Cortex of kidney (tissue), 1 donor: Measurements from ENCODE around the gene PANK3.
"Not testable (repeated sequence)": the region's sequence is repeated elsewhere in the genome, so short reads cannot be mapped to it uniquely, and the experiment has no call there.

ENCODE experiments used
- DNase-seq: peaks from one replicate; lab custom pipeline; 2025; lab: John Stamatoyannopoulos, UW

Gene PANK3

DNA sequence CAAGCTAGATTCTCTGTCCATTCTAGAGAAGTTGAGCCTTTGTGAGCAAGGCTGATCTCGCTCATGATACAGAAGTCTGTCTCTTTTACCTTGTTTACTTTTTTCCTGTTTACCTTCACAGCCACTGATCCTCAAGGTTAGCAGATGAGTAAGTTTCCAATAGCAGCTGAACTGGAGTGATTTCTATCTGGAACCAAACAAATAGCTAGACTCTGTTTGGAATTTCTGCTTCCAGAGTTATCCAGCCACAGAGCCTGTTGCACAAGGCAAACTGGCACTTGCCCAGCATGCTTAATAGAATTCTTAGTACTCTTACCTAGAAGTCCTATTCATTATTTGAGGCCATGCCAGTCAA is 12.8 kb upstream of the PANK3 start:
- no peak for DNase-seq

DNA sequence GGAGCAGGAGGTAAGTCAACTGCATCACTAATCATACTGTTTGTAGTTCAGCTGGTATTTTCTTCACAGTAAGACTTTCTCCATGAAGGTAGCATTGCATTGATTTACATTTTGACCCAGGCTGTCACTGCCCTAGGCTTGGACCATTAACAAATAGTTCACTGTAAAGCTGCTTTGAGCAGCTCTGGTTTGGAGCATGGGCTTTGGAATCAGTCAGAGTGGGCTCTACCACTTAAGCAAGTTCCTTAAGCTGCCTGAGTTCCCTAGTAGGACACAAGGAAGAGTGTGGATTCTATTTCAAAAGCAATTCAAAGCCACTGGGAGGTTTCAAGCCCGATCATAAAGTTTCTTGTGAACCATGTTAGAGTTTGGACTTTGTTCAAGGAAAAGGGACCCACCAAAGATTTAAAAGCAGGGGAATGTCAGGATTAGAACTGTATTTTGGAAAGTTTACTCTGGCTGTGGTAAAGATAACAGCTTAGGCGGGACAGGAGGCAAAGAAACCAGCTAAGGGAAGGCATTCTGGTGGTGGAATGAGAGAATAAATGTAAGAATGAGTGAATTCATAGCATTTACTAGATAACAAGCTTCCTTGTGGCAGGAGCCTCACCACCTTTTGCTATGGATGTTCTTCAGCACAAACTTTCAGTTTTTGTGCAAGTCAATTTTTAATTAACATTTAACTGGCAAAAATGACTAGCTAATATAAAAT is 12.3 kb upstream of the PANK3 start:
- no peak for DNase-seq

DNA sequence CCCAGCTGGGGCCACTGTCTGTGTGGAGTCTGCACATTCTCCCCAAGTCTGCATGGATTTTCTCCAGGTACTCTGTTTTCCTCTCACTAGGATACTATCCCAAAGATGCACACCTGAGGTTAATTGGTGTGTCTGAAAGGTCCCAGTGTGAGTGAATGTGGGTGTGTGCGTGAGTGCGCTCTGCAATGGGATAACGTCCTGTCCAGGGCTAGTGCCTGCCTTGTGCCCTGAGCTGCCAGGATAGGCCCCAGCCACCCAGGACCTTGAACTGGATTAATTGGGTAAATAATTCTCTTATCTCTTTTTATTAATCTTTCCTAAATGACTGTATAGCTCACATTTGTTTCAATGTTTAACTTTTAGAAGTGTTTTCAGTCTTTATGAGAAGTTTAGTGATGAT is 11.5 kb upstream of the PANK3 start:
- DNase-seq, result no peak

DNA sequence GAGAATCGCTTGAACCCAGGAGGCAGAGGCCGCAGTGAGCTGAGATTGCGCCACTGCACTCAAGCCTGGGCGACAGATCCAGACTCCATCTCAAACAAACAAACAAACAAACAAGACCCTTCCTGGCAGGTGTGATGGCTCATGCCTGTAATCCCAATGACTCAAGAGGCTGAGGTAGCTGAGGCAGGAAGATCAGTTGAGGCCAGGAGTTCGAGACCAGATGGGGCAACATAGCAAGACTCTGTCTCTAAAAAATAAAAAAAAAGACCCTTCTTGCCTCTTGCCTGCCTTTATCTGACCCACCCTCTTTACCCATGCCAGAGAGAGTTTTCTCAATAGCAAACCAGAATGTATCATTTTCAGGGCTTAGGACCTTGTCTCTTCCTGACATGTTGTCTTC is 8.8 kb upstream of the PANK3 start:
- no peak for DNase-seq

DNA sequence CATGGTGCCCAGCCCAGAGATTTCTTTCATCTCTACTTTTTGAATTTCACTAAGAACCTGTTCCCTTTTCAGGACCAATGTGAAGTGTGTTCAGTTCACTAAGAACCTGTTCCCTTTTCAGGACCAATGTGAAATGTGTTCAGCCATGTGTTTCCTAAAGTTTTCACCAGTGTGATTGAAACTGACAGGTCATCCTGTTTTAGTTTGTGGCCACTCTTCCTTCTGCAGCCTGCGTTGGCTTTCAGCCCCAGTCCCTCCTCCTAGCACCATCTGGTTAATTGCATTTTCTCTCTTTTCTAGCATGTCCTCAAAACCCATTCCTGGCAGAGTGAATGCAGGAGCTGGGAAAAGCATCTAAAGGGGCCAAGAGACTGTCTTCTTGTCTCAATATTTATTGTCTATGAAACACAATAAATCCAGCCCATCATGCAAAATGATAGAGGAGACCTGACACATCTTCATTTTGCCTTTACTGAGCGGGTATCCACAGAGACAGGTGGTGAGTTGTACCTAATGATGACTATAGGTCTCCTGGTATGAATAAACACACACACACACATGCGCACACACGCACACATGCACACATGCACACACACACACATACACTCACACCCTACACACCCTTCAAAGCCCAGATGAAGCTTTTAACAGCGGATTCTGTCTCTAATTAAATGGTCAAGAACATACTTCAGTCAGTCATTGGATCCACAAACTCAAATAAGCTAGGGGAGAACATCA is 6.1 kb upstream of the PANK3 start:
- no peak for DNase-seq

DNA sequence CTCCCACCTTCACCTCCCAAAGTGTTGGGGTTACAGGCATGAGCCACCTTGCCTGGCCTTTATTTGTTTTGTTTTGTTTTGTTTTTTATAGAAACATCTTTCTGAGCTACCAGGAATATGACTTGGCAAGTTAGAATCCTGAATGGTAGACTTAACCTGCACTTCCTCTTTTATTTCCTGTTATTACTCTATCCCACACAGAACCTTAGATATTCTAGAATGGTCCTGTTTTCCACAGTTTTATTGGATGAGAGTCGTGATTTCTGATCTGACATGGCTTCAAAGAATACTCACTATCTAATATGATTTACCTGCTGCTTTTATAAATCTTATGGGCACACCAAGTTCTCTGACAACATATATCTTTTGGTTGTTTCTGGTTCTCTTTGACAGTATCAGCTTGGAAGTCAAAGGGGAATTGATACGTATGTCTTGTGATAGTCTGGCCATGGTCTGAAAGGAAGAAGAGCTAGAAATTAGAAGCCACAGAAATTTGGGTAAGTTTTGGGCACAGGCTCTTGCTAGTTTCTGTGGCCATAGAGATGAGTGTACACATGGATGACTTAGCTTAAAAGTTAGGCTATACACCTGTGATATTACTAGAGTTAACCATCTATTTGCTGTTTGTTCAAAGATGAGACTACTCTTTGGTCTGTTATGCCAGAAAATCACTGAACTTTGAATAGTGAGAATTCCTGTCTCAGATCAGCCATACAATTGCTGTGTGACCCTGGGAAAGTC is 4.7 kb upstream of the PANK3 start:
- DNase-seq, result no peak

DNA sequence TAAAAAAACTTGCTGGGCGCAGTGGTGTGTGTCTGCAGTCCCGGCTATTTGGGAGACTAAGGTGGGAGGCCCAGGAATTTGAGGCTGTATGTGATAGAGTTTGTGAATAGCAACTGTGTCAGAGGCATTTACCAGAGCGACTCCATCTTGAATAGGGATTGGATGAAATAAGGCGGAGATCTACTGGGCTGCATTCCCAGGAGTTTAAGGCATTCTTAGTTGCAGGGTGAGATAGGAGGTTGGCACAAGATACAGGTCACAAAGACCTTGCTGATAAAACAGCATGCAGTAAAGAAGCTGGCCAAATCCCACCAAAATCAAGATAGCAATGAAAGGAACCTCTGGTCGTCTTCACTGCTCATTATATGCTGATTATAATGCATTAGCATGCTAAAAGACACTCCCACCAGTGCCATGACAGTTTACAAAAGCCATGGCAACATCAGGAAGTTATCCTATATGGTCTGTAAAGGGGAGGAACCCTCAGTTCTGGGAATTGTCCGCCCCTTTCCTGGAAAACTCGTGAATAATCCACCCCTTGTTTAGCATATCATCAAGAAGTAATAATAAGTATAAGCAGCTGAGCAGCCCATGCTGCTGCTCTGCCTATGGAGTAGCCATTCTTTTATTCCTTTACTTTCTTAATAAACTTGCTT is 1.8 kb upstream of the PANK3 start:
- not testable (repeated sequence) for DNase-seq

DNA sequence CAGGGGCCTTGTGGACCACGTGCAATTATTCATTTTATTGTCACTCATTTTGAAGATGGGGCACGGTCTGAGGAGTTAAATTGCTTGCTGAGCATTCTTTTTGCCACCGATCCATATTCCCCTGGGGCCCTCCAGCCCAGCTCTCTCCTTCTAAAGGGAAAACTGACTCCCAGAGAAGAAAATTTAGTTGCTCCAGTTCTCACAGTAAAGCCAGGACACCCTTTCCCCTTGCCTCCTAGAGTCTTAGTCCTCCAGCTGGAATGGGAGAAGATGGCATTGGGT is 1.0 kb upstream of the PANK3 start:
- no peak for DNase-seq

DNA sequence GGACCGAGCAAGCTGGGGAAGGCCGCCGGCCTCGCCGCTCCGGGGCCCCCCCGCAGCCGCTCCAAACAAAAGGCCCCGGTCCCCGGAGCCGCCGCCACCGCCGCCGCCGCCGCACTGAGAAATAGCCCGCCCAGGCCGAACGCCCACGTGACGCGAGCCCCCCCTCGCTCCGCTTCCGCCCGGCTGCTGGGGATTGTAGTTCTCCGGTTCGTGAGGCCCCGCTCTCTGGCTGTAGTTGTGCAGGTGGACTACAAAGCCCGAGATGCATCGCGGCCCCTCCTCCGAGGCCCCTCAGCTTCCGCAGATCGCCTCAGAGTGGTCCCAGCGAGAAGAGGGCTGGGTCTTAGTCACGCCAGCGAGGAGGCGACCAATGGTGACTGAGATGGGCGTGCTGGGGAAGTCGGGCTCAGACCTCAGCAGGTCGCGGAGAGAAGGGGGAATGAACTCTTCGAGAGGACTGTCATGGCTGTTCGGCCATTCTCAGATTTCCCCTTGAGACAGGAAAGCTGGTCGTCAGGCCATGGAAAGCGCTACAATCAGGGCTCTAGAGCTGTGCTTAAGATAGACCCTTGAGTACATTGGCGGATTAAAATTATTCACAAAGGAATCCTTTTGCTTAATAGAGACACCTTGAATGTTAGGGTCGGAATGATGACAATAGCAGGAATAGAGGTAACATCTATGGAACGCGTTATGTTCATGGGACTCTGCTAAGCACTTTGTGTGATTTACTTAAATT is 489 bp upstream of the PANK3 start:
- peak; percentile 88 for DNase-seq

DNA sequence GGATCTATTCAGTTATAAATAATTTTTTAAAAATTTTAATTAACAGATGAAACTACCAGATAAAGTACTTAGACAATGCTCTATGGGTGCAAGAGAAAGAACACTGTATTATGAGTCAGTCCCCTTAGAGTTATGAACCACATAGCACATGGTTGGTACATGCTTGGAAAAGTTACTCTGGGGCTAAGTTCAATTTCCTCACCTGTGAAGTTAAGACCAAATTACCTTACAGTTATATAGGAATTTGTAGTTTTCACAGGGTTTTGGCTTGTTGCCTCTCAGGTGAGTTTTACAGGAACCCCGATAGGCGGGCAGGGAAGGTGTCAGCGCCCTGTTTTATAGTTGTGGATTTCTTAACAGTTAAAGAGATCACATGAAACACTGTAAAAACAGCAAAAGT is 1.2 kb downstream of the PANK3 start:
- no peak for DNase-seq

DNA sequence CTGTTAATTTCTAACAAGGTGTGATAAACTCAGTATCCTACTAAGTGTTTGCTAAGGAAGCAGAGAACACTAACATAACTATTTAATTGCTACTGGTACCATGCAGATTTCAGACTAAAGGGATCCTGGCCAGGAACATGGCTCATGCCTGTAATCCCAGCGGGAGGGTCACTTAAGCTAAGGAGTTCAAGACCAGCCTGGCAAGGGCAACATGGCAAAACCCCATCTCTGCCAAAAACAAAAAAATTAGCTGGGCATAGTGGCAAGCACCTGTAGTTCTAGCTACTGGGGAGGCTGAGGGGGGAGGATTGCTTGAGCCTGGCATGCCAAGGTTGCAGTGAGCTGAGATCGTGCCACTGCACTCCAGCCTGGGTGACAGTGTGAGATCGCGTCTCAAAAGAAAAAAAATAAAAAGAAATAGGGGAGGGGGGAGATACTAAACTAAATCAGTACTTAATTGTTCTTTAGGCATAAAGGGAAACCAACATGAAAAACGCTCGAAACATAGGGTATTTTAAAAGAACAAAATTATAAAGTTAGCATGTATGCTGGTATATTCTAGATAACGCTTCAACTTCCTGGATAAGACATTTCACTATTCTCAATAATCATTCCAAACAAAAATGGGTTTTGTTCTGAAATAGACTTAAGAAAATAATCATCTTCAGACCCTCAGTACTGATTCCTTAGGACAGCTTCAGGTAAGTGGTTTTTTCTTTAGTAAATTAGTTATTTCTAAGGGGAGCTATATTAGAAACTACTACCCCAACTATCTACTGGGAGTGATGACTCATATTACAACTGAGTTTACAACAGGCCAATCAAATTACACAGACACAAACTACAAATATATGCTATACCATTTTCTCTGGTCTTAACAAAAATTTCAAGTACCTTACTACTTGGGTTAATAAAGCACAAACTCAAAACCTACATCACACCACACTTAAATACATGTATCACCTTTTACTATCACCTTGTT is 3.5 kb downstream of the PANK3 start:
- no peak for DNase-seq

DNA sequence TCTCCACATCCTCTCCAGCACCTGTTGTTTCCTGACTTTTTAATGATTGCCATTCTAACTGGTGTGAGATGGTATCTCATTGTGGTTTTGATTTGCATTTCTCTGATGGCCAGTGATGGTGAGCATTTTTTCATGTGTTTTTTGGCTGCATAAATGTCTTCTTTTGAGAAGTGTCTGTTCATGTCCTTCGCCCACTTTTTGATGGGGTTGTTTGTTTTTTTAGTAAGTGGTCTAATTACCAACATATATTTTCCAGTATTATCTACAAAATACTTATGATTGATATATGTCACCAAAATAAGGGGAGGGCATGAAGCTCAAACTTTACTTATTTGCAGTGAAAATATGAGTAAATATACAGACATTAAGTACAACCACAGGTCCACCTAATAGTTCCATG is 5.0 kb downstream of the PANK3 start:
- DNase-seq, result not testable (repeated sequence)

DNA sequence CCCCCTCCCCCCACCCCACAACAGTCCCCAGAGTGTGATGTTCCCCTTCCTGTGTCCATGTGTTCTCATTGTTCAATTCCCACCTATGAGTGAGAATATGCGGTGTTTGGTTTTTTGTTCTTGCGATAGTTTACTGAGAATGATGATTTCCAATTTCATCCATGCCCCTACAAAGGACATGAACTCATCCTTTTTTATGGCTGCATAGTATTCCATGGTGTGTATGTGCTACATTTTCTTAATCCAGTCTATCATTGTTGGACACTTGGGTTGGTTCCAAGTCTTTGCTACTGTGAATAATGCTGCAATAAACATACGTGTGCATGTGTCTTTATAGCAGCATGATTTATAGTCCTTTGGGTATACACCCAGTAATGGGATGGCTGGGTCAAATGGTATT is 5.5 kb downstream of the PANK3 start:
- not testable (repeated sequence) for DNase-seq

DNA sequence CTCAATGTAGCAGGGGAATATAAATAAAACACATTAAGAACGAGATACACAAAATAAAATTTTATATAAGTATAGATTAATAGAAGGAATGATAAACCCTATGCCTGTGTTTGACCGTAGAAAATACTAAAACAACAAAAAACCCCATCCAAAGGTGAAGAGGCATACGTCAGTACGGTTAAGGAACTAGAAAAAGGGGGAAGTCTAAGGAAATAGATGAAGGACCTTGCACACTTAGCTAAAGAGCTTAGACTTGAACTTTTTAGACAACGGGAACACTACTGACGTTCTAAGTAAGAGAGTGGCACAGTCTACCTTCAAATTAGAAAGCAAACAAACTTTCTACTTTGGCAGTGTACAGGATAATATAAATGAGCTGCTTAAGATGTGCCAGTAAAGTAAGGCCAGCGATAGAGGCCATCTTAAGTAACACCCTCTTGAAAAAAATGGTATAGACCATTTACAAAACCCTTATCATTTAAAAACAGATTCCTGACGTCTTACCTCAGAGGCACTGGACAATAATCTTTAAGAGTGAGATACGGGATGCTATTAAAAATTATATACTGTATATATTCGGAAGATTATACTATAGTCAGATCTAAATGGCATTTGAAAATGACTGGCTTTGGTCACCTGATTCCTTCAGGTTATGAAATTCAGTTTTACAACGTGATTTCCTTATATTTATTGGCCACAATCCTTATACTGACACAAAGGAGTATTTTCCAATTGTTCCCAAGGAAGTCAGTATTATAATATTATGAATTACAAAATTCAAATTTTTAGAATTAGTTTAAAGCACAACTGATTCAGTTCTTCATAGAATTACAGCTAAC is 8.5 kb downstream of the PANK3 start:
- DNase-seq, result no peak

DNA sequence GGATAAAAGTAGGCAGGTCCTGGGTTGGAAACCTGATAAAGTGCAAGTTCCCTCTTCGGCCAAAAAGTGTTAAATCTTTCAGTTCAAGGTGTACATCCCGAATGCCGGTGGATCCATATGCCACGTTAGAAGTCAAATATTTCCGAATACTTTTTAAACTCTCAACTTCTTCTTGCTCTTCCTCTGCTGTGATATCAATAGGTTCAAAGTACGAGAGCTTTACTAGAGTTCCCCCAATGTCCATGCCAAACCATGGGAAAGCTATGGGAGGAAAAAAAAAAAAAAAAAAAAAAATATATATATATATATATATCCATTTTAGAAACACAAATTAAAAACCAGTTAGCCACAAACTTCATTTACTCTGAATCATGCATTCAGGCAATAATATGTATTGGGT is 10.4 kb downstream of the PANK3 start:
- DNase-seq, result no peak

DNA sequence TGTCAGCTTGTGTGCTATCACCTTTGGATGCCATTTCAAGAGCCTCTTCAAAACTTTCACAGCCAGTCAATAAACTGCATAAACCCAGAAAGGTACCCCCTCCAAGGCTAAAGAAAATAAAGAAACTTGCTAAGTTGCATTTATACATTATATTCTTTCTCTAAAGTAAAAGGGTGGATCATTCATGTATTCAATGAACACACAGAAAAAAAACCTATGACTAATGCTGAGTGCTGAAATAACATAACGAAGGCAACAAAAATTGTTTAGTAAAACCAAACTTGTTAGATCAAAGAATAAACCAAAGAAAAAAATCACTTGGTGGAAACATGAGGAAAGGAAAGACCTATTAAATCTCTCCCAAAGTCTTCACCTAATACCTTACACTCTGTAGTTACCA is 15.2 kb downstream of the PANK3 start:
- DNase-seq, result no peak

DNA sequence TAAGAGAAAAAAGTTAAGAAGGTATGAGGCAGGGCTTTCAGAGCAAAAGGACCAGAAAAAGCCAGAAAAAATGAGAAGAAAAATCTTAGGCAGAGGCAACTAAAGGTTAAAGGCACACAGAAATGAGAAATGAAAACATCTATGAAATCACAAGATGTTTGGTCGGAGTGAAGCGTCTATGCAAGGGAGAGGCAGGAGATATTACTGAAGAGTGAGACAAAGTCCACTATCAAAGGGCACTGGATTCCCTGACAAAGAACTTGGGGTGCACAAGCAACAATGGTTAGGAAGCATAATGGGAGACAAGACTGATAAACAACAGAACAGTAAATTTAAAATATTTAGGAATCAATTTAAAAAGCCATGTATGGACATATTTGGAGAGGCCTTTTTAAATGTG is 16.9 kb downstream of the PANK3 start:
- no peak for DNase-seq

DNA sequence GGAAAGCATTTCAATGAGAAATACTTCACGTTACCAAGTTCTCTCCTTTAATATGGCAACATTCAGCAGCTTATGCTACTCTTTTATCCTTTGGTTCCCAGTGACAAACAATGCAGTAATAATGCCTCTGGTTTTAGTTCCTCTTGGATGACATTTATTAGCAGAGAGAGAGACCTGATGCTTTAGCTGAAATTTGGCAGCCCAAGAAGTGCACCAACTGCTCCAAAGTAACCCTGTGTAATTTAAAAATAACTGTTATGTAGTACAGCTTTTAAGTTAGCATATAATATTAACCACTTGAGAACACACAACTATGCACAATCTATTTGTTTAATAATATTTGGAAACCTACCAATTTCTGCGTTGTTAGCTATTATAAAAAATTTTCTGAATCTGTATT is 21.8 kb downstream of the PANK3 start:
- DNase-seq, result no peak

DNA sequence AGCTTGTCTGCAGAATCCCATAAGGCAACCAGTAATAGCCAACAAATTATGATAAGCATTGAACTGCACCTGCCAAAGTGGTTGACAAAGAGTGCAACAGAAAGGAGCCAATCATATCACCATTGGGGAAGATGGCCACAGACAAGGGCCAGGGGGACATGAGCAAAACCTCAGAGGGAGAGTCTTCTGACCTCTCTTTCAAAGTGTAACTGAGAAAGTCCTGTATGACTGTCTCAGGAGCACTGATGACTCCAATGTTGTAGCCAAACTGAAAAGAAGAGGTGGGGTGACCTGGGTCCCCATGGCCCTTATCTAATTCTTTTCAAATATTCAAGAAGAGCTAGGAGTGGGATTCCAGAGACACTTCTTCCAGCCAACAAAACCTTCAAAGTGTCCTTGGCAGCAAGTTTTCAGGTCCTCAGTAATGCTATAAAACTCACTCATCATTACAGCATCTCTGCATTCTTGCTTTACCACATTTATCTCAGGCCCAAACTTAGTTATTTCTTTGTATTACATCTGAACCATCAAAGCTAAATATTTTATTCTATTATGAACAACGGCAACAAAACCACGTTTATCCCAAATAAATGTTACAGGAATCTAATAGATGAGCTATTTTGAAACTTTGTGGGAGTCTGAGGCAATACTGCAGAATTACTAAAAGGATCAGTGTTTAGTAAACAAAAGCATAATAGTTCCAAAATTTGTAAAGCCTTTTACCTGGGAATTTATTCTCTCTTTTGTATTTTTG is 25.6 kb downstream of the PANK3 start:
- DNase-seq, result no peak
